GM19023 (cell line): ENCODE results near the gene MYDGF.

Source experiments
- ATAC-seq: cut with Tn5 transposase; IDR thresholded peaks from one replicate; pipeline ENCODE4 v1.9.1; 2021; ENCODE audit warnings: mild to moderate bottlenecking, moderate library complexity; ENCODE audit not compliant: unreplicated experiment

MYDGF gene

DNA sequence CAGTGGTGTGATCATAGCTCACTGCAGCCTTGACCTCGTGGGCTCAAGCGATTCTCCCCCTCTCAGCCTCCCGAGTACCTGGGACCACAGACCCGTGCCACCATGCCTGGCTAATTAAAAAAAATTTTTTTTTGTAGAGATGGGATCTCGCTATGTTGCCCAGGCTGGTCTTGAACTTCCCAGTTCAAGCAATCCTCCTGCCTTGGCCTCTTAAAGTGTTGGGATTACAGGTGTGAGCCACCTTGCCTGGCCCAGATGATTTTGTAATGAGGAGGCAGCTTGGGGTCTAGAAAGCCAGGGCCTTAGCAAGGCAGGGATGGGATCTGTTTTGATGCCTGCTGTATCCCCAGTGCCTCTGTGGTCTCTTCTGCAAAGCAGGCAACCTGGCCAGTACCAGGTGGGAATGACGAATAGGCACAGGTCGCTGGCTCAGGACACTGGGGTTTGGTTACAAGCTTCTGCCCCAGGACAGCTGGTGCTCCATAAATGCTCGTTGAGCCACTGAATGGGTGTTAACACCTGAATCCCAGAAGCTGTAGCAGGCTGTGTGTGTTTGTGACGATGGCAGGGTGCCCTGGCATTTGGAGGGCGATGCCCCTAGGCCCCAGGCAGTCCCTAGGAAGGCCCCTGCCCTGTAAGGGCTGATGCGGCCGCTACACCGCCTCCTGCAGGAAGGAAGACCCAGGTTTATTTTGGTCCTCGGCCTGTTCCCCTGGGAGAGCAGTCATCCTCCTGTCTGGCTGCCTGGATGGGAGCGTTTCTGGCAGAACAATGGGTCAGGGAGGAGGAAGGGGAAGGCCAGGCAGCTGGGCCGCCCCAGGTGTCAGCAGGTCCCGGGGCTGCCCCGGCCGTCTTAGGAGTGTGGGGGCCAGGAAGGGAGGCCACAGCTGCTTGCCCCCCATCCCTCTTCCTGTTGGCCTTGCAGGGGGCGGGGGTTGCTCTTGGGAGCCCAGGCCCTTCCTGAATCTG, 22.2 kb downstream of the MYDGF start:
- ATAC-seq, result no peak

GRCh38 chr19:4645718-4646117, 24.4 kb downstream of the MYDGF start:
- ATAC-seq, result no peak

- ATAC-seq, result no peak
These were observed 27.5 kb downstream of the MYDGF start for GRCh38 chr19:4642625-4643024.

GRCh38 chr19:4641132-4641531, 29.0 kb downstream of the MYDGF start:
- no peak for ATAC-seq

DNA sequence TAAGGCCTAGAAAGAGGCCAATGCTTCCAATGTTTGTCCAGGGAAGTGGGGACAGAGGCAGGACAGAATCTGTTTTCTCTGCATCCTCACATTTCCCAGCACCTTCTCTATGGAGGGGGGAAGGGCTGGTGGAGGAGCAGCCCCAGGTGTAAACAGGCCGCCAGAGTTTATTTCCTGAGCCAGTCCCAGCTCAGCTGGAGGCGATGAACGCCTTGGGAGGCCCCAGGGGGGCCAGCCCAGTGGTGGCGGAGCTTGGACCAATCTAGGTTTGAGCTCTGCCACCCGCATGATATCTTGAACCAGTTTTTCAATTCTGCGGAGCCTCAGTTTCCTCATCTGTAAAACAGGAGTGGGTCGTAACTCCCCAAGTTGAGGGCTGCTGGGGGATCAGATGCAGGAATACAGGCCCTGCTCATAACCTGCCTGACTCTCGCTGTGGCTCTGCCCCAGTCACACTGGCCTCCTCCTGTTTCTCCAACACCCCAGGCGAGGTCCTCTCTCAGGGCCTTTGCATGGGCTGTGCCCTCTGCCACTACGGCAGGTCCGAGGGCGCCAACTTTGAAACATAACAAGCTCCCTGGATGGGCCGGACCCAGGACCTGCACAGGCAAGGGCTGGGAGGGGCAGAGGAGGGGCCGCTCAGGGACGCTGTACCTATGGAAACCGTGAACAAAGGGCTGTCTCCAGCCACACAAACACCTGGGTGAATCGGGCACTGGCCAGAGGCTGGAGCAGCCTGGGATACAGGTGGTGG, 29.7 kb downstream of the MYDGF start:
- no peak for ATAC-seq

- ATAC-seq, result peak; percentile 3
These were observed 30.5 kb downstream of the MYDGF start for GRCh38 chr19:4639531-4640246.

- peak; percentile 83 for ATAC-seq
These were observed 31.2 kb downstream of the MYDGF start, which contains the start of gene TNFAIP8L1 for GRCh38 chr19:4638828-4639530. Gene TNFAIP8L1, plus strand, starts transcription at chr19:4639516. Its CDS starts 12,354 bp downstream, at chr19:4651870.

GRCh38 chr19:4638317-4638716, 31.8 kb downstream of the MYDGF start:
- ATAC-seq, result no peak

GRCh38 chr19:4636761-4637160, 33.4 kb downstream of the MYDGF start:
- no peak for ATAC-seq

DNA sequence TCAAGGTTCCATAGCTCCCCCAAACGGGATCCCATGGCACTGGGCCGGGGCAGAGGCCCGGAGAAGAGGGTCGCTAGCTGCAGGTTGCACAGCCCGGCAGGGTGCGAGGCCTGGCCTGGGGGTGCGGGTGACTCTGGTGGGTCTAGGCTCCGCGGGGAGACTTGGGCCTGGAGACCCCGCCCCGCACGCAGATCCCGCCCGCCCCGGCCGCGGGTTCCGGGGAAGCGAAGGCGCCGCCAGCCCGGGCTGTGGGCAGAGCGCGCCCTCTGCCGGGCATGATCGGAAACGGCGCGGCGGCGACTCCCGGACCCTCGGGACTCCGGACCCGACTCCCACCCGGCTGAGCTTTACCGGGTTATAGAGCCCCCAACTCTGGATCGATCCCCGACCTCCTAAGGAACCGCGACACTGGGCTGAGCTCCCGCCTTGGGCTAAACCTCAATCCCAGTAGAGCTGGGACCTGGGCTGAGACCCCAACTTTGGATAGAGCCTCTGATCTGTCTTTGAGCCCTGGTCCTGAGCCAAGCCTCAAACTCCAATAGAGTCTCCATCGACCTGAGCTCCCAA, 33.9 kb downstream of the MYDGF start:
- ATAC-seq, result no peak

DNA sequence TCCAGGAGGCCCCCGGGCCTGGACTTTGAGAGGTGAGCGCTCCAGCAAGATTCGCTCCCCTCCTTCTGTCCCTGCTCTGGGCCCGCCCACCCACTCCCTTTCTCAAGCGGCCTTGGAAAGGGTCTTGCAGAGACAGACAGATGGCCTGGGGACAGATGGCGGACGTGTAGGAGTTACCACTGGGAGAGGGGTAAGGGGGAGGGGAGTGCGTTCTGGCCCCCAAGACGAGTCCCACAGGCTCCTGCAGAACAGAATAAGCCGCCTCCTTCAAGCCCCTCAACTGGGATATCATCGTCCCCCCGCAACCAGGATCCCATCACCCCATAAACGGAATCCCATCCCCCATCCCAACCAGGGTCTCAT, 34.4 kb downstream of the MYDGF start:
- ATAC-seq, result no peak

DNA sequence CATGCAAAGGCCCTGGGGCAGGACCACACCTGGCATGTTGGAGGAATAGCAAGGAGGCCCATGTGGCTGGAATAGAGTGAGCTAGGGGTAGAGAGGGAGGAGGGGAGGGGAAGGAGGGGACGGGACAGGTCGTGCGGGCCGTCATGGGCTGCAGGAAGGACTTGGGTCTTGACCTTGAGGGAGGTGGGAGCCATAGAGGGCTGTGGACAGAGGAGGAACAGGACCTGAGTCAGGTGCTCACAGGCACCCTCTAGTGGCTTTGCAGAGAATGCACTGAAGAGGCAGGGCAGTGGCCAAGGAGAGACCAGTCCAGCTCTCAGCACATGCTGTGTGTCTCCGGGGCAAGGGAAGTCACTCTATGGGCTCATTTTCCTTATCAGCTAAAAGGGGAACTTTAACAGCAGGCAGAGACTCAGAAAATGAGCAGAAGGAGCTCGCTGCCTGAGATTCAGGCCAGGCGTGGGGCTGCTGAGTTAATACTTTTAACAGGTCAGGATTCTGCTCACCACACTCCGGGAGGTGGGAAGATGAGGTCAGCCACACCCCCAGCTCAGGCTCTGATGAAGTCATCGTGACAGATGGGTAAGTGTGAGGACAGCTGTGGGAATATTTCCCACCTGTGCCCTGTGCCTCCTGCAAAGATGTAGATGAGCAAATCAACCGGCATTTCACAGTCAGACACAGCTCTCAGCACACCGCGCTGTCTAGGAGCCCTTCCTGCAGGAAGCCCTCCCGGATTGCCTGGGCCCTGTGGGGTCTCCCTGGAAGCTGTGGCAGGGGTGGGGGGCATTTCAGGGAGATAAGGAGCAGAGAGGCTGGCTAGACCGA, 36.8 kb downstream of the MYDGF start:
- ATAC-seq, result no peak

DNA sequence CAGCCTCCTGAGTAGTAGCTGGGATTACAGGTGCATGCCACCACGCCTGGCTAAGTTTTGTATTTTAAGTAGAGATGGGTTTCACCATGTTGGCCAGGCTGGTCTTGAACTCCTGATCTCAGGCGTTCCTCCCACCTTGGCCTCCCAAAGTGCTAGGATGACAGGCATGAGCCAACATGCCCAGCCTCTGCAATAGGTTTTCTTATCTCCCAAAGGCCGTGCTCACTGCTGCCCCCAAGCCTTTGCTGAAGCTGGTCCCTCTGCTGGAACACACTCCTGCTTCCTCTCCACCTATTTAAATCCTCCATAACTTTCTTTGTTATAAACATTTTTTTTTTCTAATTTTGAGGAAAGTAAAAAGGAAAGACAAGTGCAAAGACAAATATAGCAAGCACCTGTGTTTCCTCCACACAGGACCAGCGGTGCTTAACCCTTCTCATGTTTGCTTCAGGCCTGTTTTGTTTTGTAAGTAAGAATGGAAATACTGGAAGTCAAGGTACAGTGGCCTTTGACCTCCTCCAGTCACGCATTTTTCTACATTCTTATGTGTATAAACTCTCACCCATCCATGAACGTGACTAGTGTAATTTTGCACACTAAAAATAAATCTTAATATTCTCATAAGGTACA, 45.3 kb downstream of the MYDGF start:
- no peak for ATAC-seq

DNA sequence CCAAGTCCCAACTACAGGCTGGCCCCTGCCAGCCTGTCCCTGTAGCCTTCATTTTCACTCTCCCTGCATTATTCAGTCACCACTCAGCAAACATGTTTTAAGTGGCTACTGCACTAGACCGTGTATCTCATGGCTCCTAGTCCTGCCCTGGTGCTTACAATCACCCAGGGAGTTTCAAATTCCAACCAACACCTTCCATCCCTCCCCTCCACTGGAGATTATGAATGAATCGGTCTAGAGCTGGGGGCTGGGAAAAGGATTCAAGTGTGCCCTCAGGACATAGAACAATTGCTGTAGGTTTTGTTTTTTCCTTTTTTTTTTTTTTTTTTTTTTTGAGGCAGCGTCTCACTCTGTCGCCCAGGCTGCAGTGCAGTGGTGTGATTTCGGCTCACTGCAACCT, 45.8 kb downstream of the MYDGF start:
- no peak for ATAC-seq

DNA sequence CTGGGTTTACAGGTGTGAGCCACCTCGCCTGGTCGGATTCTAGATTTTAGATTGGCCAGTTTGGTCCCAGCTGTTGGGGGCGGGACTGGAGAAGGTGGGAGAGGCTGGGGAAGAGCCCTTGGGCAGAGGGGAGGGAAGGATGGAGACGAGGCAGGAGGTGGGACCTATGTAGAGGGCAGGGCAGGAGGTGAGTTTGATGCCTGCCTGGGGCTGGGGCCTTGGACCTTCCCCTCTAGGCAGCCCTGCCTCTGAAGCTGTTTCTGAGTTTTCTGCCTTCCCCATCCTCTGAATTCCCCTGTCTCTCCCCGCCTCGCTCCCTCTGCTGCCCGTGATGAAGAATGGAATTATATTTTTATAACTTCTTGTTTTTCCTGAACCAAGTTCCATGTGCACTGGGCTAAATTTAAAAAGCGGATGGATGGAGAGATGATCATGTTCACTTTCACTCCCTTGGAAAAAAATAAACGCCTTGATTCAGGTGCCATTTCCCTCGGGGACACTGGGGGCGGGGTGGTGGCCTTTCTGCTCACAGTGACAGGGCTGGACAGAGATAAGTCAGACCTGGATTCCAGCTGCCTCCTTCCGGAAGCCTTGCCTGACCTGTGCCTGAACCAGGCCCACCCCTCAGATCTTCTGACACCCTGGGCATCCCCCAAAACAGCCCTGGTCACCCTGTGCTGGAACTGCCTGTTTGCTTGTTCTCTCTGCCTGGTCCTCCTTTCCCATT, 47.3 kb downstream of the MYDGF start:
- ATAC-seq, result no peak

DNA sequence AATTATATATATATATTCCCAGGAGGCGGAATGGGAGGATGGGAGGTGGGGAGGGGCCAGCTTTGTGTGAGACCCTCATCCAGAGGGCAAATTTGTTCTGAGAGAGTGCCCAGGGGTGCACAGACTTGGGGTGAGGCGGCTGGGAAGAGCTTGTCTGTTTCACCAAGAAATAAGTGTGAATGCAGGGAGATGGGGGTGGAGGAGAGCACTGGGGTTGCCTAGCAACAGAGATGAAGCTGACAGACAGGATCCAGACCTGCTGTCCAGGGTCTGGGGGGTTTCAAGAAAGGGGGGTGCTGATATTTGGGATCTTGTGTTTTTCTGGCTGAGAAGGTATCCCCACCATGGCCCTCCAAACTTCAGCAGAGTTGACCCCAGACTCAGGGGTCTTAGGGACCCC, 49.5 kb downstream of the MYDGF start:
- ATAC-seq, result no peak

GRCh38 chr19:4619668-4620294, 50.4 kb downstream of the MYDGF start:
- no peak for ATAC-seq

- no peak for ATAC-seq
These were observed 52.1 kb downstream of the MYDGF start for GRCh38 chr19:4618019-4618418.
